Measurements from ENCODE around the gene DYDC1. TPM values are rescaled to one million over a fixed set of nuclear protein-coding genes. Genes with fewer than 3 reads are reported as not detected.

Gene DYDC1
- total and polyA plus RNA-seq, 2 of the 13 experiments (the other 11 are each of a cell fraction or from before 2014, with no cell fraction given) = not detected

DNA sequence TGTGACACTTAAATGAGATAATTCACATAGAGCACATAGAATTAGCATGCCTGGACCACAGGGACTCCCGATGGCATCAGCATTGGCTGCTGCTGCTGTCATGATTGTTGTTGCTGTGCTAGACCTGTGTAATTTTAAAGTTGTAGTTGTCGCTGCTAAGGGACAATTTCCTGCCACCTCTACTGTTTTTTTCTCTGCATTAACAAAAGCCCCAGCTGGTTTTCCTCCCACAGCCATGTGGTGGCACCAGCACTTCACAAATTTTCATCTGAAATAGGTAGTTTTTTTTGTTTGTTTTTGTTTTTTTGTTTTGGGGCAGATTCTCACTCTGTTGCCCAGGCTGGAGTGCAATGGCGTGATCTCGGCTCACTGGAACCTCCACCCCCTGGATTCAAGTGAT is 26.4 kb upstream of the DYDC1 start (continued):
- TF ChIP-seq, protein P1, sequence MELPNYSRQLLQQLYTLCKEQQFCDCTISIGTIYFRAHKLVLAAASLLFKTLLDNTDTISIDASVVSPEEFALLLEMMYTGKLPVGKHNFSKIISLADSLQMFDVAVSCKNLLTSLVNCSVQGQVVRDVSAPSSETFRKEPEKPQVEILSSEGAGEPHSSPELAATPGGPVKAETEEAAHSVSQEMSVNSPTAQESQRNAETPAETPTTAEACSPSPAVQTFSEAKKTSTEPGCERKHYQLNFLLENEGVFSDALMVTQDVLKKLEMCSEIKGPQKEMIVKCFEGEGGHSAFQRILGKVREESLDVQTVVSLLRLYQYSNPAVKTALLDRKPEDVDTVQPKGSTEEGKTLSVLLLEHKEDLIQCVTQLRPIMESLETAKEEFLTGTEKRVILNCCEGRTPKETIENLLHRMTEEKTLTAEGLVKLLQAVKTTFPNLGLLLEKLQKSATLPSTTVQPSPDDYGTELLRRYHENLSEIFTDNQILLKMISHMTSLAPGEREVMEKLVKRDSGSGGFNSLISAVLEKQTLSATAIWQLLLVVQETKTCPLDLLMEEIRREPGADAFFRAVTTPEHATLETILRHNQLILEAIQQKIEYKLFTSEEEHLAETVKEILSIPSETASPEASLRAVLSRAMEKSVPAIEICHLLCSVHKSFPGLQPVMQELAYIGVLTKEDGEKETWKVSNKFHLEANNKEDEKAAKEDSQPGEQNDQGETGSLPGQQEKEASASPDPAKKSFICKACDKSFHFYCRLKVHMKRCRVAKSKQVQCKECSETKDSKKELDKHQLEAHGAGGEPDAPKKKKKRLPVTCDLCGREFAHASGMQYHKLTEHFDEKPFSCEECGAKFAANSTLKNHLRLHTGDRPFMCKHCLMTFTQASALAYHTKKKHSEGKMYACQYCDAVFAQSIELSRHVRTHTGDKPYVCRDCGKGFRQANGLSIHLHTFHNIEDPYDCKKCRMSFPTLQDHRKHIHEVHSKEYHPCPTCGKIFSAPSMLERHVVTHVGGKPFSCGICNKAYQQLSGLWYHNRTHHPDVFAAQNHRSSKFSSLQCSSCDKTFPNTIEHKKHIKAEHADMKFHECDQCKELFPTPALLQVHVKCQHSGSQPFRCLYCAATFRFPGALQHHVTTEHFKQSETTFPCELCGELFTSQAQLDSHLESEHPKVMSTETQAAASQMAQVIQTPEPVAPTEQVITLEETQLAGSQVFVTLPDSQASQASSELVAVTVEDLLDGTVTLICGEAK (IDR thresholded peaks at IDR 0.05) = no peak
- TF ChIP-seq, protein P1 (CRISPR knock-in tag; IDR thresholded peaks at IDR 0.05) = no peak
- TF ChIP-seq ZNF737 (CRISPR knock-in tag; IDR thresholded peaks at IDR 0.05; ENCODE audit: borderline replicate concordance) (no peak), STAG1 (CRISPR knock-in tag; IDR thresholded peaks at IDR 0.05) (peak; percentile 84)
- TF ChIP-seq, protein P2, sequence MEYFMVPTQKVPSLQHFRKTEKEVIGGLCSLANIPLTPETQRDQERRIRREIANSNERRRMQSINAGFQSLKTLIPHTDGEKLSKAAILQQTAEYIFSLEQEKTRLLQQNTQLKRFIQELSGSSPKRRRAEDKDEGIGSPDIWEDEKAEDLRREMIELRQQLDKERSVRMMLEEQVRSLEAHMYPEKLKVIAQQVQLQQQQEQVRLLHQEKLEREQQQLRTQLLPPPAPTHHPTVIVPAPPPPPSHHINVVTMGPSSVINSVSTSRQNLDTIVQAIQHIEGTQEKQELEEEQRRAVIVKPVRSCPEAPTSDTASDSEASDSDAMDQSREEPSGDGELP (IDR thresholded peaks at IDR 0.05; ENCODE audit: borderline replicate concordance, low read depth) = peak; percentile 71; the same call in 1 of the 2 replicates
- TF ChIP-seq, protein P3, sequence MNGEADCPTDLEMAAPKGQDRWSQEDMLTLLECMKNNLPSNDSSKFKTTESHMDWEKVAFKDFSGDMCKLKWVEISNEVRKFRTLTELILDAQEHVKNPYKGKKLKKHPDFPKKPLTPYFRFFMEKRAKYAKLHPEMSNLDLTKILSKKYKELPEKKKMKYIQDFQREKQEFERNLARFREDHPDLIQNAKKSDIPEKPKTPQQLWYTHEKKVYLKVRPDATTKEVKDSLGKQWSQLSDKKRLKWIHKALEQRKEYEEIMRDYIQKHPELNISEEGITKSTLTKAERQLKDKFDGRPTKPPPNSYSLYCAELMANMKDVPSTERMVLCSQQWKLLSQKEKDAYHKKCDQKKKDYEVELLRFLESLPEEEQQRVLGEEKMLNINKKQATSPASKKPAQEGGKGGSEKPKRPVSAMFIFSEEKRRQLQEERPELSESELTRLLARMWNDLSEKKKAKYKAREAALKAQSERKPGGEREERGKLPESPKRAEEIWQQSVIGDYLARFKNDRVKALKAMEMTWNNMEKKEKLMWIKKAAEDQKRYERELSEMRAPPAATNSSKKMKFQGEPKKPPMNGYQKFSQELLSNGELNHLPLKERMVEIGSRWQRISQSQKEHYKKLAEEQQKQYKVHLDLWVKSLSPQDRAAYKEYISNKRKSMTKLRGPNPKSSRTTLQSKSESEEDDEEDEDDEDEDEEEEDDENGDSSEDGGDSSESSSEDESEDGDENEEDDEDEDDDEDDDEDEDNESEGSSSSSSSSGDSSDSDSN (CRISPR knock-in tag; IDR thresholded peaks at IDR 0.05) = no peak

Data from HepG2 (cell line).